Mucosa of descending colon (tissue), 3 donors: Measurements from ENCODE around the gene ZNF212. TPM values are rescaled to one million over a fixed set of nuclear protein-coding genes. Genes with fewer than 3 reads are reported as not detected.
"Not testable (repeated sequence)": the region's sequence is repeated elsewhere in the genome, so short reads cannot be mapped to it uniquely, and the experiment has no call there.

ENCODE experiments used
- ATAC-seq: fragments of 200-7000 bp; cut with Tn5 transposase; one replicate; pipeline ENCODE4 v1.9.1; 2020; ENCODE audit warnings: mild to moderate bottlenecking, moderate library complexity
- DNase-seq, 3 donors: peaks; one replicate each; pipeline ENCODE4 v3.0.0-alpha.2; 2020
- H3K36me3 ChIP-seq: fragments of 200-600 bp; one replicate; pipeline ENCODE4 v1.8.0; 2021; ENCODE audit warnings: low read depth, mild to moderate bottlenecking
- H3K4me1 ChIP-seq: fragments of 200-600 bp; one replicate; pipeline ENCODE4 v1.8.0; 2021; ENCODE audit warnings: low read depth, mild to moderate bottlenecking
- H3K4me3 ChIP-seq: fragments of 200-600 bp; one replicate; pipeline ENCODE4 v1.8.0; 2021; ENCODE audit warnings: mild to moderate bottlenecking
- H3K9me3 ChIP-seq: fragments of 200-600 bp; one replicate; pipeline ENCODE4 v1.8.0; 2021; ENCODE audit warnings: mild to moderate bottlenecking
- CTCF ChIP-seq: fragments of 200-600 bp; IDR thresholded peaks from one replicate; pipeline ENCODE4 v1.8.0; 2022; ENCODE audit warnings: antibody characterized with exemption, mild to moderate bottlenecking
- intact Hi-C, 2 donors: fragments of 100-400 bp; cut with DNase I in 1 of 2; cut with micrococcal nuclease in 1 of 2; formaldehyde crosslinking; loops; one replicate each; pipeline versions ENCODE4 v1.11.0 to v1.11.1; 2022; cut with DNase I, micrococcal nuclease
- total RNA-seq, 3 donors: library from RNA; stranded (reverse); fragmentation: NEBNext Ultra II Directional in 2 of 3; extraction: Animal tissue kit (Norgen Biotek cat#: 25700) in 2 of 3; gene quantifications; one replicate each; pipeline versions ENCODE4 v1.2.1 to v1.2.4, GENCODE V29; 2021 to 2023
- donor health status: DM: no; HTN: no; CAD: no; lungs with moderate emphysema.
- donor health status: DM: no; HTN: no; CAD: no.
- donor health status: DM: no; HTN: yes; CAD: no.

ZNF212 gene
- total RNA-seq, 3 donors from 2014 or later = 9.7 to 12.8 (median 11.9) TPM

- ATAC-seq = no peak
These were observed 1.4 kb upstream of the ZNF212 start for GRCh38 chr7:149238051-149238450.

GRCh38 chr7:149240637-149241036 is 1.2 kb downstream of the ZNF212 start:
- H3K4me1 ChIP-seq = peaks cover 10% of the 10 kb centered on the region
- intact Hi-C loops = no loop called here

More at GRCh38 chr7:149238051-149238450, 1.4 kb upstream of the ZNF212 start:
- no peaks in the 10 kb centered on the region for H3K36me3 ChIP-seq
- intact Hi-C loops = no loop called here
- TF ChIP-seq CTCF = no peak
- DNase-seq = no peak
- peaks cover 10% of the 10 kb centered on the region for H3K4me1 ChIP-seq
- H3K9me3 ChIP-seq = no peaks in the 10 kb centered on the region
- H3K4me3 ChIP-seq = no peak overlapping the region

GRCh38 chr7:149241696-149242095 is 2.2 kb downstream of the ZNF212 start:
- no peaks in the 10 kb centered on the region for H3K36me3 ChIP-seq
- TF ChIP-seq CTCF = no peak
- intact Hi-C loops = no loop called here
- DNase-seq (no peak), ATAC-seq (peak; percentile 18)
- H3K4me3 ChIP-seq = no peak overlapping the region
- peaks cover 10% of the 10 kb centered on the region for H3K4me1 ChIP-seq
- no peaks in the 10 kb centered on the region for H3K9me3 ChIP-seq

More at GRCh38 chr7:149240637-149241036, 1.2 kb downstream of the ZNF212 start:
- DNase-seq (no peak), ATAC-seq (no peak)
- Histone ChIP-seq H3K4me3 (no peak overlapping the region), H3K36me3 (no peaks in the 10 kb centered on the region), H3K9me3 (no peaks in the 10 kb centered on the region)
- no peak for TF ChIP-seq CTCF

- DNase-seq = no peak
- Histone ChIP-seq H3K4me1 (peaks cover 8% of the 10 kb centered on the region), H3K4me3 (no peak overlapping the region), H3K36me3 (no peaks in the 10 kb centered on the region), H3K9me3 (no peaks in the 10 kb centered on the region)
- TF ChIP-seq CTCF = no peak
- intact Hi-C loops = no loop called here
- no peak for ATAC-seq
These were observed 5.8 kb downstream of the ZNF212 start for GRCh38 chr7:149245244-149245643.

- ATAC-seq = no peak
- Histone ChIP-seq H3K36me3 (no peaks in the 10 kb centered on the region), H3K4me3 (no peak overlapping the region), H3K4me1 (peaks cover 3% of the 10 kb centered on the region), H3K9me3 (no peaks in the 10 kb centered on the region)
- intact Hi-C loops = no loop called here
- DNase-seq = no peak
- no peak for TF ChIP-seq CTCF
These were observed 6.3 kb downstream of the ZNF212 start for GRCh38 chr7:149245744-149246143.

GRCh38 chr7:149248777-149249176 is 9.3 kb downstream of the ZNF212 start:
- ATAC-seq (no peak), DNase-seq (no peak)
- Histone ChIP-seq H3K36me3 (peaks cover under 1% of the 10 kb centered on the region), H3K4me3 (no peak overlapping the region), H3K4me1 (no peaks in the 10 kb centered on the region), H3K9me3 (no peaks in the 10 kb centered on the region)
- TF ChIP-seq CTCF = no peak
- intact Hi-C loops = no loop called here

- H3K4me3 ChIP-seq, DNase-seq, H3K36me3 ChIP-seq, H3K9me3 ChIP-seq, H3K4me1 ChIP-seq, intact Hi-C loops, ATAC-seq: not testable (repeated sequence)
These were observed 10.7 kb downstream of the ZNF212 start for GRCh38 chr7:149250151-149250550.

- H3K4me3 ChIP-seq, H3K9me3 ChIP-seq, ATAC-seq, intact Hi-C loops, DNase-seq, H3K36me3 ChIP-seq, H3K4me1 ChIP-seq: not testable (repeated sequence)
These were observed 12.1 kb downstream of the ZNF212 start for GRCh38 chr7:149251518-149251917.
